Neuronal stem cell (in vitro differentiated cells): ENCODE results near the gene CORIN.

Experiments used
- DNase-seq: peaks from one replicate; pipeline ENCODE4 v3.0.0-alpha.2; 2013; ENCODE audit warnings: low spot score
- H2AFZ ChIP-seq: one replicate; pipeline ENCODE4 v1.6.1; 2013; ENCODE audit warnings: mild to moderate bottlenecking, low read length, inconsistent platforms
- H2AK5ac ChIP-seq: 2 replicates; pipeline ENCODE4 v1.6.1; 2013; ENCODE audit warnings: low read depth, mild to moderate bottlenecking, inconsistent platforms, low read length, moderate library complexity, mixed read lengths
- H2BK120ac ChIP-seq: 2 replicates; pipeline ENCODE4 v1.6.1; 2013; ENCODE audit warnings: low read depth, mild to moderate bottlenecking, inconsistent platforms, low read length, moderate library complexity, mixed read lengths
- H2BK12ac ChIP-seq: one replicate; pipeline ENCODE4 v1.6.1; 2013; ENCODE audit warnings: low read length, inconsistent platforms
- H2BK15ac ChIP-seq: 2 replicates; pipeline ENCODE4 v1.6.1; 2013; ENCODE audit warnings: mild to moderate bottlenecking, low read length, inconsistent platforms, mixed read lengths
- H2BK5ac ChIP-seq: one replicate; pipeline ENCODE4 v1.6.1; 2013; ENCODE audit warnings: inconsistent platforms, mild to moderate bottlenecking, low read length, moderate library complexity
- H3K14ac ChIP-seq: one replicate; pipeline ENCODE4 v1.6.1; 2013; ENCODE audit warnings: low read length, inconsistent platforms
- H3K18ac ChIP-seq: 2 replicates; pipeline ENCODE4 v1.6.1; 2013; ENCODE audit warnings: low read length, inconsistent platforms
- H3K23ac ChIP-seq: 2 replicates; pipeline ENCODE4 v1.6.1; 2013; ENCODE audit warnings: low read depth, mild to moderate bottlenecking, mixed read lengths, low read length, inconsistent platforms; ENCODE audit not compliant: poor library complexity
- H3K27ac ChIP-seq: replicated peaks from 3 replicates; pipeline ENCODE4 v1.5.1; 2013; ENCODE audit warnings: low read length, inconsistent platforms
- H3K27me3 ChIP-seq, 3 experiments: 2 replicates each; pipeline ENCODE4 v1.6.1; 2013; ENCODE audit warnings: low read length in 3 of 3, mild to moderate bottlenecking in 2 of 3, inconsistent platforms in 1 of 3, low read depth in 1 of 3, mixed read lengths in 1 of 3, moderate library complexity in 1 of 3; ENCODE audit not compliant: control insufficient read depth in 3 of 3, insufficient read depth in 3 of 3
- H3K36me3 ChIP-seq, 2 donors: replicated peaks in 1 of 2; 2 replicates each; pipeline ENCODE4 v1.6.1; 2013; ENCODE audit warnings: low read length in 2 of 2; ENCODE audit not compliant: control insufficient read depth in 2 of 2, insufficient read depth in 2 of 2
- H3K4ac ChIP-seq: 2 replicates; pipeline ENCODE4 v1.6.1; 2013; ENCODE audit warnings: inconsistent platforms, mild to moderate bottlenecking, low read length, moderate library complexity
- H3K4me1 ChIP-seq, 2 donors: 1 replicate in 1 of 2; 2 replicates in 1 of 2; pipeline ENCODE4 v1.6.1; 2013; ENCODE audit warnings: low read length in 2 of 2, low read depth in 1 of 2; ENCODE audit not compliant: control insufficient read depth in 2 of 2, insufficient read depth in 1 of 2
- H3K4me2 ChIP-seq: one replicate; pipeline ENCODE4 v1.6.1; 2013; ENCODE audit warnings: mild to moderate bottlenecking, low read length, inconsistent platforms; ENCODE audit not compliant: insufficient read depth, poor library complexity, severe bottlenecking
- H3K4me3 ChIP-seq, 2 donors: 2 replicates each; pipeline ENCODE4 v1.5.1; 2013; ENCODE audit warnings: low read length in 2 of 2, mild to moderate bottlenecking in 2 of 2, inconsistent platforms in 1 of 2, moderate library complexity in 1 of 2
- H3K79me1 ChIP-seq: one replicate; pipeline ENCODE4 v1.6.1; 2013; ENCODE audit warnings: low read depth, mild to moderate bottlenecking, inconsistent platforms, low read length, moderate library complexity
- H3K9ac ChIP-seq: one replicate; pipeline ENCODE4 v1.6.1; 2013; ENCODE audit warnings: mild to moderate bottlenecking, low read depth, low read length, inconsistent platforms; ENCODE audit not compliant: poor library complexity
- H3K9me3 ChIP-seq, 2 donors: replicated peaks in 1 of 2; 2 replicates each; pipeline versions ENCODE3 to v1.6.1; 2013; ENCODE audit warnings: low read length in 2 of 2, mild to moderate bottlenecking in 2 of 2, inconsistent platforms in 1 of 2, low read depth in 1 of 2, mixed read lengths in 1 of 2, moderate library complexity in 1 of 2; ENCODE audit not compliant: control insufficient read depth in 2 of 2, insufficient read depth in 1 of 2
- H4K8ac ChIP-seq: one replicate; pipeline ENCODE4 v1.6.1; 2013; ENCODE audit warnings: low read depth, mild to moderate bottlenecking, inconsistent platforms, low read length, moderate library complexity
- H4K91ac ChIP-seq: one replicate; pipeline ENCODE4 v1.6.1; 2013; ENCODE audit warnings: low read length, low read depth, mild to moderate bottlenecking, inconsistent platforms; ENCODE audit not compliant: poor library complexity
- WGBS, 2 donors: extraction: QIAGEN DNeasy Blood & Tissue Kit; methylation state at CpG; one replicate each; pipeline ENCODE4 v1.1.7; 2013; ENCODE audit warnings: missing lambda C conversion rate in 2 of 2, mixed read lengths in 1 of 2; ENCODE audit not compliant: insufficient read length in 2 of 2, insufficient replicate concordance in 1 of 2; ENCODE audit errors: extremely low coverage in 2 of 2; 5-methylcytosine and 5-hydroxymethylcytosine counted together

Gene CORIN

GRCh38 chr4:47736555-47736954, 101.3 kb downstream of the CORIN start:
- DNase-seq: no peak
- H3K23ac ChIP-seq: no peak overlapping the region
- no peak overlapping the region for H3K18ac ChIP-seq
- no peak overlapping the region for H2BK5ac ChIP-seq
- no peak overlapping the region for H3K4me3 ChIP-seq
- H2AFZ ChIP-seq: no peak overlapping the region
- no peak overlapping the region for H4K91ac ChIP-seq
- no peak overlapping the region for H3K4me2 ChIP-seq
- no peaks in the 10 kb centered on the region for H3K9me3 ChIP-seq
- no peak overlapping the region for H2BK120ac ChIP-seq
- no peak overlapping the region for H3K9ac ChIP-seq
- no peak overlapping the region for H2AK5ac ChIP-seq
- no peaks in the 10 kb centered on the region for H3K36me3 ChIP-seq
- no peaks in the 10 kb centered on the region for H3K4me1 ChIP-seq
- no peak overlapping the region for H2BK15ac ChIP-seq
- no peak overlapping the region for H3K14ac ChIP-seq
- no peak overlapping the region for H3K4ac ChIP-seq
- no peak overlapping the region for H2BK12ac ChIP-seq
- no peaks in the 10 kb centered on the region for H3K27me3 ChIP-seq
- H3K27ac ChIP-seq: no peak overlapping the region
- WGBS, 2 donors: no CpG with 5 or more reads among the region's 2 CpGs
- H3K79me1 ChIP-seq: no peaks in the 10 kb centered on the region
- no peak overlapping the region for H4K8ac ChIP-seq

DNA sequence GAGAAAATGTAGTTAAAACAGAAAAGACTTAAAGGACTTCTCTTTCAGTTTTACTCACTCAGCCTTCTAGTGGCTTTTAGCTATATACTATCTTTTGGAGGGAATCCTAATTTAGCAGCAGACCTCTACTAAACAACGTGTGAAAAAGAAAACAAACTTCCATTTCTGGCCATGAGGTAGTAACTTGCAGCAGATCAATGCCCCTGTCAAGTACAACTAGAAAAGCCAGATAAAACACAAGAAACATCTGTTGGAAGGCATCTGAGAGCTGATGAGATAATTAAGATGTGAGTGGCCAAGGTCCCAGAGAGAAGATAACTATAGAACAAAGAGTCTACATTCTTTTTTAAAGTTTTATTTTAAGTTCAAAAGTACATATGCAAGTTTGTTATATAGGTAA, 101.7 kb downstream of the CORIN start:
- Histone ChIP-seq H3K18ac (no peak overlapping the region), H3K14ac (no peak overlapping the region), H3K27ac (no peak overlapping the region), H4K8ac (no peak overlapping the region), H2AK5ac (no peak overlapping the region), H3K4me1 (no peaks in the 10 kb centered on the region), H2BK15ac (no peak overlapping the region), H3K4me2 (no peak overlapping the region), H3K36me3 (no peaks in the 10 kb centered on the region), H3K9me3 (no peaks in the 10 kb centered on the region), H3K79me1 (no peaks in the 10 kb centered on the region), H3K27me3 (no peaks in the 10 kb centered on the region), H3K23ac (no peak overlapping the region), H3K9ac (no peak overlapping the region), H3K4ac (no peak overlapping the region), H2BK12ac (no peak overlapping the region), H4K91ac (no peak overlapping the region), H2AFZ (no peak overlapping the region), H3K4me3 (no peak overlapping the region), H2BK120ac (no peak overlapping the region), H2BK5ac (no peak overlapping the region)
- no CpG with 5 or more reads among the region's 1 CpG for WGBS, 2 donors
- DNase-seq: no peak

DNA sequence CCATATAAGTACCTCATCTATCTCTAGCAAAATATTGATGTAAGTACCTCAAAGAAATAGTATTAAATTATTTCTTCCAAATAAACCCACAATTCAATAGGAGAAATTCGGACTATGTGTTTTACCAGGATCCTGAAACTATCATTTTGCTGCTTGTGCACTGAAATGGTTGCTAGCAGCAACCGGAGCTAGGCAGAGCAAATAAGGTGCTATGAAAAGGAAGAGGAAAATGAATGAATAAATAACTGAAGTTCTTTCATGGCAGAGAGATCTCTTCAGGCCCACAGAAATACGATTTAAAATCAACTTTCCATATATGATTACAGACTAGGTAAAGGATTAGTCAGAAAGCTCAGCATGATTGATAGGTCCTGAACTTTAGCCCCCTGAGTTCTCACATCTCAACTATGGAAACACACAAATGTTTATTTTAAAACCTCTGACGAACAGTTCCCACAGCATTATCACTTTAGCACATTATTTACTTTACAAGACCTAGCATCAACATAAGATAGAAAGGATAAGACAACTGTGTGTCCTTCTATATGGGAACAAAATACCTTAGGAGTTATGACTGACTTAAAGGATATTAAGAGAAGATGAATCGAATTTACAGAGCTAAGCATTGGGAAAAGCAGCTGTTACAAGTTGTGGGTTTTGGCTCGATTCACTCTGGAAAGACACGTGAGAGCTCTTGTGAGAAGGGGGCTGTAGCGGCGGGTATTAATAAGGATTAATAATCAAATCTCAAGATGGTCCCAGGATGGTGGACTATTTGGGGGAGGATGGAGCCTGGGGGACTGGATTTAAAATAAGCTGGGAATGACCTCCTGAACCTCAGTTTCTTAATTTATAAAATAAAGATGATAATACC, 104.3 kb downstream of the CORIN start:
- no peak overlapping the region for H3K27ac ChIP-seq
- no peak overlapping the region for H2BK12ac ChIP-seq
- no peak overlapping the region for H3K4ac ChIP-seq
- no peak overlapping the region for H3K18ac ChIP-seq
- no CpG with 5 or more reads among the region's 9 CpGs for WGBS, 2 donors
- H3K14ac ChIP-seq: no peak overlapping the region
- no peak overlapping the region for H3K9ac ChIP-seq
- H4K91ac ChIP-seq: no peak overlapping the region
- H2BK5ac ChIP-seq: no peak overlapping the region
- H3K27me3 ChIP-seq: no peaks in the 10 kb centered on the region
- H3K4me1 ChIP-seq: peaks cover 0 to 1% of the 10 kb centered on the region in 2 donors
- H4K8ac ChIP-seq: no peak overlapping the region
- H2BK15ac ChIP-seq: no peak overlapping the region
- H2BK120ac ChIP-seq: no peak overlapping the region
- no peak overlapping the region for H2AFZ ChIP-seq
- no peak overlapping the region for H3K4me2 ChIP-seq
- H3K23ac ChIP-seq: no peak overlapping the region
- no peaks in the 10 kb centered on the region for H3K36me3 ChIP-seq
- no peaks in the 10 kb centered on the region for H3K9me3 ChIP-seq
- no peak overlapping the region for H3K4me3 ChIP-seq
- H2AK5ac ChIP-seq: no peak overlapping the region
- H3K79me1 ChIP-seq: no peaks in the 10 kb centered on the region
- DNase-seq: no peak

GRCh38 chr4:47731182-47731581, 106.7 kb downstream of the CORIN start:
- H2BK12ac ChIP-seq: no peak overlapping the region
- no peak overlapping the region for H2AK5ac ChIP-seq
- H2BK5ac ChIP-seq: no peak overlapping the region
- H4K8ac ChIP-seq: no peak overlapping the region
- H3K79me1 ChIP-seq: no peaks in the 10 kb centered on the region
- H3K4me3 ChIP-seq: no peak overlapping the region
- H3K4me1 ChIP-seq: peaks cover 0 to 1% of the 10 kb centered on the region in 2 donors
- no peaks in the 10 kb centered on the region for H3K27me3 ChIP-seq
- no peak overlapping the region for H3K4ac ChIP-seq
- H2AFZ ChIP-seq: no peak overlapping the region
- no peak overlapping the region for H2BK15ac ChIP-seq
- H3K9ac ChIP-seq: no peak overlapping the region
- WGBS, 2 donors: no CpG with 5 or more reads among the region's 3 CpGs
- no peak overlapping the region for H3K23ac ChIP-seq
- no peak for DNase-seq
- no peak overlapping the region for H2BK120ac ChIP-seq
- H3K9me3 ChIP-seq: no peaks in the 10 kb centered on the region
- no peaks in the 10 kb centered on the region for H3K36me3 ChIP-seq
- no peak overlapping the region for H3K4me2 ChIP-seq
- H4K91ac ChIP-seq: no peak overlapping the region
- H3K14ac ChIP-seq: no peak overlapping the region
- H3K18ac ChIP-seq: no peak overlapping the region
- H3K27ac ChIP-seq: no peak overlapping the region
